Stimulated activated CD8-positive, alpha-beta memory T cell treated with anti-CD3 and anti-CD28 coated beads, Interleukin-12 subunit alpha, Interleukin-12 subunit beta, amount 100 ng/mL, for 24 hours (primary cell): ENCODE measurements around the gene TNNT3.
"Not testable (repeated sequence)": the region's sequence is repeated elsewhere in the genome, so short reads cannot be mapped to it uniquely, and the experiment has no call there.

Source experiments
- DNase-seq: peaks from one replicate; pipeline ENCODE4 v3.0.0-alpha.2; 2020; ENCODE audit errors: extremely low read depth

The TNNT3 gene

DNA sequence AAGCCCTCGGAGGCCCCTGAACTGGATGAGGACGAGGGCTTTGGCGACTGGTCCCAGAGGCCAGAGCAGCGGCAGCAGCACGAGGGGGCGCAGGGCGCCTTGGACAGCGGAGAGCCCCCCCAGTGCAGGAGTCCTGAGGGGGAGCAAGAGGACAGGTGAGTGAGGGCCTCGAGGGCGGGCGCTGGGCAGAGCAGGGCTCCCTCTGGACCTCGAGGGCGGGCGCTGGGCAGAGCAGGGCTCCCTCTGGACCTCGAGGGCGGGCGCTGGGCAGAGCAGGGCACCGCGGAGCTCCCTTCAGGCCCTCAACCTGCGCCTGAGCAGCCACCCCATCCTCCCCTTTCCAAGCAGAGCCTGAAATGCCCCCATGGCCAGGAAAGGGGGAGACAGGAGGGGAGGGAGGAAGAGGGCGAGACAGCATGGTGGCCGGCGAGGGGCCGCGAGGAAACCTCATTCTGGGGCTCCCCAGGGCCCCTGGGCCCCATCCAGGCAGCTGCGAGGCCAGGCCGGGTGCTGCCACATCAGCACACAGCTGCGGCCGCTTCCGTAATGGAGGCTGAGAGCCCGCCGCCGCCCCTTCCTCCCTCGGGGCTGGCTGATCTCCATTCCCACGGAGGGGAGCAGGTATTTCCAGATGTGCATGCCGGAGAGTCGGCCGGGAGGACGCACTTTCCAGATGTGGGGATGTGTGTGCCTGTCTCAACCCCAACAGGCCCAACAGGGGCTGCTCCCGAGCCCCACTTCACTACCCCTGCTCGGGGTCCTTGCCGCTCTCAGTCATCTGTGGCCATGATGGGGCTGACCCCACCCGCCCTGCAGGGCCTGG is 37.9 kb upstream of the TNNT3 start:
- no peak for DNase-seq

DNA sequence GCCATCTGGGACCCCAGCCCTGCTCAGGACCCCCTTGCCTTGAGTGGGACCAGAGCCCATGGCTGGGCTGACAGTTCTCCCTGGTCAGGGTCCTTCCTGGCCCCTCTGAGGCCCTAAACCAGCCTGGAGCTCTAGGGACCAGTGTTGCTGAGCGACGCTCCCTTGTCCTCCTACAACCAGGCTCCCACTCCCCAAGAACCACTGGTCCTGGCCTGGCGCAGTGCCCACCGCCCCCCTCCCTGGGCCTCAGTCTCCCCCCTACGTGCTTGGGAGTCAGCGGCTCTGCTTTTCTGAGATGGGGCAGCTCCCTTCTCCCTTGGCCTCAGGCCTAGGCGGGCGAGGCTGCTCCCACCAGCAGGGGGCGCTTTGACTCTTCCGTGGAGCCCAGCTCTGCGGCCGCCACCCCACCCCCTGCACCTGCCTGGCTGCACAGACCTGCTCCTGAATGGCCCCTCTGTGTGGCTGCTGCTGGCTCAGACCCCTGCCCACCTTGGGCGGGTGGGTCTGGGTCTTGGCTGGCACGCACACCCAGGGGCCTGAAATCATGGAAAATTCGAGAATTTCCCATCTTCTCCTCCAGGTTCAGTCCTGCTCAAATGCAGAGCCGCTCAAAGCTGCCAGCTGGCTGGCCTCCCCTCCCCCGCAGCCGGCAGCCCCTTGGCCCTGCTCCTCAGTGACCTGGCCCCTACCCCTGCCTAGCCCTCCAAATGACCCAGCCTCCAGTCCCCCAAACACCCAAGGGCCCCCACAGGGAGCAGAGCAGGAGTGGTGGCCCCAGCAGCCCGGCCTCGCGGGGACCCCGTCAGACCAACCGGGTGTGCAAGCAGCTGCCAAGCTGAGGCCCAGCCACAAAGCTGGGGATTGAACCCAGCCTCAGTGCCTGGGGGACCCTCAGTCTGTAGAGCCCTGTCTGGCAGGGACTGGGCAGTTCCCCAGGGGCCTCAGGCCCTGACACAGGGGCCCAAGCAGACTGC is 37.0 kb upstream of the TNNT3 start:
- DNase-seq = peak; percentile 65

GRCh38 chr11:1883346-1884302 is 35.9 kb upstream of the TNNT3 start:
- DNase-seq = no peak

DNA sequence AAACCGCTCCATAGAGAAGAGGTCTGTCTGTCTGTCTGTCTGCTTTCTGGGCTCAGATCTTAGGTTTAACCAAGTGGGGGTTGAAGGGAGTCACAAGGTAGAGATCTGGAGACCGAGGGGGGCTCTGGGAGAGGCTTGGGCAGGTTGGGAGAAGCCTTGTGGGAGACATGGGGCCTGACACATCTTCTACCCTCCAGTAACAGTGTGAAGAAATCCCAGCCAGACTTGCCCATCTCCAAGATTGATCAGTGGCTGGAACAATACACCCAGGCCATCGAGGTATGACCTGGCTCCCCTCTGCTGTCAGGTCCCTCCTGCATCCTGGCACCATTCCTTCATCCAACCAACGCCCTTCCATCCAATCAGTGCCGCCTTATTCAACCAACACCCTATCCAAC is 35.2 kb upstream of the TNNT3 start:
- no peak for DNase-seq

DNA sequence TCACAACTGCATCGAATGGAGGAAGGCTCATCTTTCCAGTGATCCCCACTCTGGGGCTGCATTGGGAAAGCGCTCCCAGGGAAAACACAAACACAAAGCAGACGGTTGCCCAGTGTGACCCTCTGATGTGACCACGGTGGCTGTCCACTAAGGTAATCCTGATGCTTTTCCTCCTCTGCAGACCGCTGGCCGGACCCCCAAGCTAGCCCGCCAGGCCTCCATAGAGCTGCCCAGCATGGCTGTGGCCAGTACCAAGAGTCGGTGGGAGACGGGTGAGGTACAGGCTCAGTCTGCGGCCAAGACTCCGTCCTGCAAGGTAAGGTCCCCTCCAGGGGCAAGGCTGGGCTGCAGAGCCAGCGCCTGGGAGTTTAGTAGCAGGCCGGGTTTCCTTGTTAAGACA is 33.0 kb upstream of the TNNT3 start:
- DNase-seq = not testable (repeated sequence)

DNA sequence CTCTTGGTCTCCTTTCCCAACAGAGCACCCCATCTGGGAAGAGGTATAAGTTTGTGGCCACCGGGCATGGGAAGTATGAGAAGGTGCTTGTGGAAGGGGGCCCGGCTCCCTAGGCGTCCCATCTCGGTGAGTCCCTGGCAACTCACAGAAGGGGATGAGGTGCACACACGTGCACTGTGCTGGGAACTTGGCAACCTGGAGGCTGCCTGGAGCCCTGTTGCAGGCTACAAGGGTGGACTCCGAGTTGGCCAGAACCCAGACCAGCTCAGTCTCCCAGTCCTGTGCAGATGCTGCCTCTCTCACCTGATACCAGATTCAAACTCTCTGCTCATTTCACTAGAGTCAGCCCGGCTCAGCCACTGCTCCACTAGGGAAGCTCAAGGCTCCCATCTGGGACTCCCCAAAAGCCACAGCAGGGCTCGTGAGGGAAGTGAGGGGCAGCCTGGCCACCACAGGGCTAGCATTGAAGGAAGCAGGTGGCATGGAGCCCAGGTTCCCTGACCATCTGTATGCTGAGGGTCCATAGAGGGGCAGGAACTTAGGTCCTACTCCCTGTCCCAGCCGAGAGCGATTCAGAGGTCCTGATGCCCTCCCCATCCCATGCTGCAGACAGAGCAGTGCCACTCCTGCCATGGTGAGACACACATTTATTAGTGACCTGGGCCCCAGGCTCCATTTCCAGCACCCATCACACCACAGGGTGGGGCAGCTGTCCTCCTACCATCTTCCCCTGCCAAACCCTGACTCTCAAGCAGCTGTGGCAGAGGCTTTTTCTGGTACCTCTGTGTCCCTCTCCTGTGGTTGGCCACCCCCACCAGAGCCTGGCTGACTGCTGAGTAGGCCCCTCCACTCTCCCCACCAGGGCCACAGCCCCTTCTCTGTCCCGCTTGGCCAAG is 31.8 kb upstream of the TNNT3 start:
- DNase-seq = no peak

GRCh38 chr11:1888347-1888753 is 31.2 kb upstream of the TNNT3 start:
- no peak for DNase-seq

DNA sequence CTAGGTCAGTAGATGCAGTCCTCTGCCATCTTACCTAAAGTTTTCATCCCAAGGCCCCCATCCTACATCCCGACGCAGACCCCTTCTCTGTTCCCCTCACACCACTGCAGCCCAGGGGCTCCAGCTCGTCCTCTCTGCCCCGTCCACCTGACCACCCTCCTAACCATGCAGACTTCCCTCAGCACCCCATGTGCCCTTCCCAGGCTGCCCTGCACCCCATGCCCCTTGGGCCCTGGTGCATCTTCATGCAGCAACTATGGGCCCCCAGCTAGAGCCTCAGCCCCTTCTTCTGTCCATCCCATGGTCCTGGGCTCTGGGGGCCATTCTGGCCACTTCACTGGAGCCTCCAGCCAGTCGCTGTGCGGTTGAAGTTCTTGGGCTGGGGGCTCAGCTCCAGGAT is 30.7 kb upstream of the TNNT3 start:
- DNase-seq = no peak

- peak; percentile 31 for DNase-seq
Observed at GRCh38 chr11:1889224-1889930, 30.1 kb upstream of the TNNT3 start.

DNA sequence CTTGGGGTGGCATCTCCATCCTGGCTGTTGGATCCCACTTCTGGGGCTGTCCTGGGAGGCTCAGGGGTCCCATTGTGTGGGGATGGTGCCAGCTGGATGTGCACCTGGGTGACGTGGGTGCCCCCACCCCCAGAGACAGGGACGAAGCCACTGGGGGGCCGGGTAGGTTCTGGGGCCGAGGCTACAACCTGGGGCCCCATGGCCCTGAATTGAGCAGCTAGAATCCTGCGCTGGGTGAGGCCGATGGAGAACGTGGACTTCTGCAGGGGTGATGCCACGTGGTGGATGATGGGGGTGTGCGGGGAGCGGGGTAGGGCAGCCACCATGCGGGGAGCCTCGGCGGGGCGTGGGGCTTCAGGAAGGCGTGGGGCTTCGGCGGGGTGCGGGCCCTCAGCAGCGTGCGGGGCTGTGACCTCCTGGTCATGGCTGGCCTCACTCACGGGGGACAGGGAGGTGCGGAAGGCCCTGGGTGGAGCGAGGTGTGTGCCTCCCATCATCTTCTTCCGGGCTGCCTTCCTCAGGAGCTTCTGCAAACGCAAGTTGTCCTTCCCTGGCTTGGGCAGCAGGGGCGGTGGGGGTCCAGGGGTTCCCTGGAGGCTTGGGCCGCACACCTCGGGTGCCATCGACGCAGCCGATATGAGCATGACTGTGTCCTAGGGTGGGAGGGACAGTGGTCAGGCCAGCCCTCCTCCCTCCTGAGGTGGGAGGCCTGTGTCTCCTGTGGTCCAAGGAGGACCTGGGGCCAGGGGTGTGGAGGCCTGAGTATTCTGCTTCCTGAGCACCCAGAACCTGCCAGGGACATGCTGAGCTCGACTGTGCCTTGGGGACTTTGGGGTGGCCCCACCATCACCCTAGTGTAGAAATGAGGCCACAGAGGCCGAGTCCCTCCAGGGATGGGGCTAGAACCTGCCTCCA is 29.3 kb upstream of the TNNT3 start:
- DNase-seq = no peak

DNA sequence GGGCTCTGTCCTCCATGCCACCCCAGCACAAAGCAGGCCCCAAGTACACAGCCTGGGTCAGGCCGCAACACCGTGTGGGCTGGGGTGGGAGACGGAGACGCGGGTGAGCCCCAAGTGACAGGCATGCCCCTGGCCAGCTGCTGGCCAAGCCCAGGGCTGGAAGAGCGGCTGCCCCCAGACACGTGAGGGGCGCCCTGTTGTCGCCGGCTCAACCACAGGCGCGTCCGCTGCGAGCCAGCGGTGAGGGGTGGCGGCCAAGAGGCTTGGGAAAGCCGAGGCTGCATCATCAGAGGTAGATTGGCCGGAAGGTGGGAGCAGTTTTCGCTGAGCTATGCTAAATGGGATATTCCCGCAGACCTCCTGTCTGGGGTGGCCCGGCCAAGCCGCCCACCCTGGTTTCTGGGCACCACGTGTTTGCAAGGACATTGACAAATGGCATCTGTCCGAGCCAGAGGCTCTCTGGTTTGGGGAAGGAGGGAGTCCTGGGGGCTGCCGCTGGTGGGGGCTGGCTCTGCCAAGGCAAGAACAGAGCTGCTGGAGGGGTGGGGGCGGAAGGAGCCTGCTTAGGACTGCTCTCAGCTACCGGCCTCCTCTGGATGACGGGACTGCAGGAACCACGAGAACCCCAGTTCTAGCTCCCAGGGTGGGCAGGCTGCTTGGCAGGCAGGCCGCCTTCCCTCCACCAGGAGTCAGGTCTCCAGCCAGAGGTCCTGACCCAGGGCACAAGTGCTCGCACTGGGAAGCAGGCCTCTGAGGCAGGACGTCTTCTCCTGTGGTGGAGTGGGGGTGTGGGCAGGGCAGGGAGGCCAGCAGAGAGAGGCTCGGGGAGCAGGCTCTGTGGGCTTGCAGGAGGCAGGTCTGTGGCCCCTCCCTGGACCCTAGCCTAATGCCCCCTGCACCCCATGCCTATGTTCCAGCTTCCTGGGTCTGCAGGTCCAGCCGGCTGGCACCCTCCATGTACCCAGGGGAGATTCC is 28.4 kb upstream of the TNNT3 start:
- no peak for DNase-seq

DNA sequence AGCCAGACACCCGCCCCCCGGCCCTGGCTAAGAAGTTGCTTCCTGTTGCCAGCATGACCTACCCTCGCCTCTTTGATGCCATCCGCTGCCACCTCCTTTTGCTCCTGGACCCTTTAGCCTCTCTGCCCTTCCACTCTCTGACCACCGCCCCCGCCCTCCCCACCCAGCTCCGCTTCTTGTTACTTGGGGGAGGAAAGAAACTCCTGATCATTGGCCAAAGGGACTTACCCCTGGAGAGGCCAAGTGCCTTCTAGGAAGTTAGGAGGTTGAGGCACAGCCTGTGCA is 27.7 kb upstream of the TNNT3 start, which contains the start of gene PRR33:
Gene PRR33, minus strand, starts transcription at position 65 of the 285 bp plus-strand sequence. CDS start 1,311 bp downstream, outside the sequence.
- no peak for DNase-seq

DNA sequence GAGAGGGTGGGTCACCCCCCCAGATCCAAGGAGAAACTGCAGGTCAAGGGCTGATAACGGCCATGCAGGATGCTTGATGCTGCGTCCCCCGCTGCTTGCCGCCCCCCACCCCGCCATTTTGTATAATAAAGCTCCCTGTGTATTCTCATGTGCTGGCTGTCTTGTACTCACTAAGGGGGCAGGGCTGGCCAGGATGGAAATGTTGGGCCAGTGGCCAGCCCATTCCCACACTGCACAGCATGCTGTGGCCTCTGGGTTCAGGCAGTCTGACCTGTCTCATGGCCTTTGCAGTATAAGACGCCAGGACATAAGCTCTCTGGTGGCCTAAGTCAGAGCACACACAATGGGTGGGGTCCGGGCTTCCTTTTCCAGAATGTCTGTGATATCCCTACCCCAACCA is 27.4 kb upstream of the TNNT3 start:
- DNase-seq = no peak

DNA sequence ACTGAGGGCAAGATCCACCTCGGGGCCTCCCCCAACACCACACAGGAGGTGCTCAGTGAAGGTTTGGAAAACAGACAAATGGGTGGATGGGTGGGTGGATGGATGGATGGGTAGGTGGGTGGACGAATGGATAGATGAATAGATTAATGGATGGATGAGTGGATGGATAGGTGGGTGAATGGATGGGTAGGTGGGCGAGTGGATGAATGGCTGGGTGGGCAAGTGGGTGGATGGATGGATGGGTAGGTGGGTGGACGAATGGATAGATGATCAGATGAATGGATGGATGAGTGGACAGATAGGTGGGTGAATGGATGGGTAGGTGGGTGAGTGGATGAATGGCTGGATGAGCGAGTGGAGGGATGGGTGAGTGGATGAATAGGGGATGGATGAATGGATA is 26.9 kb upstream of the TNNT3 start:
- DNase-seq = no peak

DNA sequence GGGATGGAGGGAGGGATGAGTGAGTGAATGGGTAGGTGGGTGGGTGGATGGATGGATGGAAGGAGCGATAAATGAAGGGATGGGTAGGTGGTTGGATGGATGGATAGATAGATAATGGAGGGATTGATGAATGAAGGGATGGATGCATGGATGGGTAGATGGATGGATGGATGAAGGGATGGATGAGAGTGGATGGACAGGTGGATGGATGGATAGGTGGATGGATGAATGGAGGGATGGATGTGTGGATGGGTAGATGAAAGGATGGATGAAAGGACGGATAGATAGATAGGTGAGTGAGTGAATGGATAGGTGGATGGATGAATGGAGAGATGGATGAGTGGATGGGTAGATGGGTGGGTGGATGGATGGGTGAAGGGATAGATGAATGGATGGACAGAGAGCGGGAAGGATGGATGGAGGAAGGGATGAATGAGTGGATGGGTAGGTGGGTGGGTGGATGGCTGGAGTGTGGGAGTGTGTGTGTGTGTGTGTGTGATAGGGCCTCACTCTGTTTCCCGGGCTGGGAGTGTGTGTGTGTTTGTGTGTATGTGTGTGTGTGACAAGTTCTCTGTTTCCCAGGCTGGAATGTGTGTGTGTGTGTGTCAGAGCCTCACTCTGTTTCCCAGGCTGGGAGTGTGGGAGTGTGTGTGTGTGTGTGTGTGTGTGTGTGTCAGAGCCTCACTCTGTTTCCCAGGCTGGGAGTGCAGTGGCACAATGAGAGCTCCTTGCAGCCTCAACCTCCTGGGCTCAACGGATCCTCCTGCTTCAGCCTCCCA is 25.7 kb upstream of the TNNT3 start:
- DNase-seq = no peak

DNA sequence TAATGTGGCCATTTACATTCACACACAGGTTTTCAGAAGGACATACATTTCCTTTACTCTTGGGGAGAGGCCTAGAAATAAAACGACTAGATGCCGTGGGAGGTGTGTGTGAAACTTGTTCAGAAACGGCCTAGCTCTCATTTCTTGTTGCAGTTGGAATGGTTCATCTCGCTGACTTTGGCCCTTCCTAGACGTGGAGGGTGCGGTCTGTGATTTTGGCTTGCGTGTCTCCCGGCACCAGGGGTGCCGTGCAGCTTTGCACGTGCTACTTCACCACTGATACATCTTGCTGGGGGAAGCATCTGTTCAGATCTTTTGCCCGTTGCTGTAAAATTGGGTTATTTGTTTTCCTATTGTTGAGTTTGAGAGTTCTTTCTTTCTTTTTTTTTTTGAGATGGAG is 24.7 kb upstream of the TNNT3 start:
- no peak for DNase-seq

DNA sequence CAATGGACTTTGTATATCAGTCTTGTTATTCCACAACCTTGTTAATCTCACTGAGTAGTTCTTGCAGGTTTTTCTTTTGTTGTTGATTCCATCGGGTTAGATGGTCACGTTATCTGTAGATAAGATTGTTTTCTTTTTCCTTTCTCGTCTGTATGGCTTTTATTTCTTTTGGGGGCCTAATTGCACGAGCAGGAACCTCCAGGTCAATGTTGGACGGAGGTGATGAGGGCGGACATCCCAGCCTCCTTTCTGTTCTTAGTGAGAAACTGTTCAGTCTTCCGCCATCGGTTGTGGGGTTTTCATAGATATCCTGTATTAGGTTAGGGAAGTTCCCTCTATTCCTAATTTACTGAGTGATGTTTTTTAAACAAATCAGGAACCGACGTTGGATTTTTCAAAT is 23.0 kb upstream of the TNNT3 start:
- DNase-seq = no peak
